NCI-H1092 (cell line): Measurements from ENCODE around the gene MORC2.

Experiments used
- DNase-seq: peaks from one replicate; lab custom pipeline; 2025; lab: John Stamatoyannopoulos, UW

The MORC2 gene

DNA sequence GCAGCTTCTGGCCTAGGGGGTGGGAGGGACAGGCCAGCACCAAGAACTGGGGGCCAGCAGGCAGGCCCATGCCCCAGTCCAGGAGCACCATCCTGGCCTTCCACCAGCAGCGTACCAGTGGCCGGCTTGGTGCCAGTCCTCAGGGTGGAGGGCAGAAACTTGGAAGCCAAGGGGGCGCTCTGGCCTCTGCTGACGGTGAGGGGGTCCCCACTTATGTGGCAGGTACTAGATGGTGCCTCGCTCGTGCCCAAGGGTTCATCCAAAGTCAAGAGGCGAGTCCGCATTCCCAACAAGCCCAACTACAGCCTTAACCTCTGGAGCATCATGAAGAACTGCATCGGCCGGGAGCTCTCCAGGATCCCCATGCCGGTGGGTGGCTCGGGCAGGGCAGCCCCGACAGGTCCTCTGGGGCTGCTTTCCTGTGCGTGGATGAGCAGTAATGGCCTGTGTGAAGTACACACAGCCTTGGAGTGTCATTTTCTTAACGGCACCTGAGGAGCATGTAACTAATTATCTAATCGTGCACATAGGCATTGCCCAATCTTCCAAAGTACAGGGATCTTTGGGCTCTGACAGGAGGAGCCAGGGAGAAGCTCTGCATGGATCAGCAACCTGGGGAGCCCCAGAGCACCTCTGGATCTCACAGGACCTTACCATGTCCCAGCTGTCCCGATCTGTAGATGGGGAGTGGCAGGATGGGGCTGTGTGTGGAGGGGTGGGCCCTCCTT lies 79.1 kb downstream of the MORC2 start:
- DNase-seq, result no peak

DNA sequence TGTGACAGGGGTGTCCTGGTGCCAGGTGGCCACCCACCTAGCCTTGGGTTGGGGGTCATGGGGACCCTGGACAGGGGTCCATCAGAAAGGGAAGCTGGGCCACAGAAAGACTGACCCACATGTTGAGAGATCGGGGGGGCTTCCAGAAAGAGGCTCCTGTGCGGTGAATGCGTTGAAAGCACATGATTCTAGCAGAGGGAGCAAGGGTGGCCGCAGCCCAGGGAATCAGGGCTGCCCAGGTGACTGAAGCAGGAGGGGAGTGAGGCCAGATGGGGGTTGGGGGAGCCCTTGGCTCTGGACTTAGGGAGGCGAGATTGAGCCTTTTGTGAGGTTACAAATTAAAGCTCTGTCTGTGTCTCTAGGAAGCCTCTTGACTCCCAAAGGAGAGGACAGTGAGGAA lies 80.7 kb downstream of the MORC2 start:
- DNase-seq, result no peak

DNA sequence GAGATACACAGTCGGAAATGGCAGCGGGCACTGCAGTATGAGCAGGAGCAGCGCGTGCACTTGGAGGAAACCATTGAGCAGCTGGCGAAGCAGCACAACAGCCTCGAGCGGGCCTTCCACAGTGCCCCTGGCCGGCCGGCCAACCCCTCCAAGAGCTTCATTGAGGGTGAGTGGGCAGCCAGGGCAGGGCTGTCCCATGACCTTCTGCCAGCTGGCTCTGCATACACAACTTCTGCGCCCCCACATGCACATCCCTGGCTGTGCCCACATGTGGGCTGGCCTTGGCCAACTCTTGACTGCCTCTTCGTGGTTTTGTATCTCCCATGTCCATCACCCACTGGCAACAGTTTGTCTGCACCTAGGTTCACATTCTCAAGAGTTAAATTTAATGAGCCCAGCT lies 81.1 kb downstream of the MORC2 start:
- no peak for DNase-seq

DNA sequence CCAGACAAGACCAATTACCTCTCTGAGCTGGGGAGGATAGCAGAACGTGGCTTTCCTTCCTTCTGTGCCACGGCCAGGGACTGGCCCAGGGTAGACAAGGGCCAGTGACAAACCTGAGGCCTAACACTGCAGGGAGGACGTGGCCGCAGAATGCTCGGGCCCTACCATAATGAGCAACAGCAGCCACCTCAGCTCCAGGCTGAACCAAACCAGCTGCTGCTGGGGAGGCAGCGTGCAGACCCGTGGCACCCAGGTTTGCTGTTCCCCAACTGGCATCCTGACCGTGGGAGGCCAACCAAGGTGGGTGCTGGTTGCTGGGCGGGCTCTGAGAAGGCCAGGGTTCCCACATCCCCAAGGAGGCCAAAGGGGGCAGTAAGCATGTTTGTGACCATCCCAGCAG lies 83.0 kb downstream of the MORC2 start:
- DNase-seq, result no peak

DNA sequence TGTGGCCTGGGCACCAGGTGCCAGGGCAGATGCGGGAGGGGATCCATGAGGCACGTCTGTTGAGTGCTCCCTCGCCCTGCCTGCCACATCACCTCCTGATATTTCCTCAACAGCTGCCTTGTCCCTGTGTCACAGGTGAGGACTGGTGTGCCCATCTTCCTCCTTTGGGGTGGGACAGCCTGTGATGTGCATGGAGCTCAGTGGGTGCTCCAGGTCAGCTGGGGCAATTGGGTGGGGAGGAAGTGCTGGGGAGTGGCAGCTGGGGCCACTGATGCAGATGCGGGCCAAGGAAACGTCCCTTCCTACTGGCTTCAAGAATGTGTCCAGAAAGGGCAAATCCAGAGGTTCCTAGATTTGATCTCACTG lies 83.6 kb downstream of the MORC2 start:
- DNase-seq, result no peak

DNA sequence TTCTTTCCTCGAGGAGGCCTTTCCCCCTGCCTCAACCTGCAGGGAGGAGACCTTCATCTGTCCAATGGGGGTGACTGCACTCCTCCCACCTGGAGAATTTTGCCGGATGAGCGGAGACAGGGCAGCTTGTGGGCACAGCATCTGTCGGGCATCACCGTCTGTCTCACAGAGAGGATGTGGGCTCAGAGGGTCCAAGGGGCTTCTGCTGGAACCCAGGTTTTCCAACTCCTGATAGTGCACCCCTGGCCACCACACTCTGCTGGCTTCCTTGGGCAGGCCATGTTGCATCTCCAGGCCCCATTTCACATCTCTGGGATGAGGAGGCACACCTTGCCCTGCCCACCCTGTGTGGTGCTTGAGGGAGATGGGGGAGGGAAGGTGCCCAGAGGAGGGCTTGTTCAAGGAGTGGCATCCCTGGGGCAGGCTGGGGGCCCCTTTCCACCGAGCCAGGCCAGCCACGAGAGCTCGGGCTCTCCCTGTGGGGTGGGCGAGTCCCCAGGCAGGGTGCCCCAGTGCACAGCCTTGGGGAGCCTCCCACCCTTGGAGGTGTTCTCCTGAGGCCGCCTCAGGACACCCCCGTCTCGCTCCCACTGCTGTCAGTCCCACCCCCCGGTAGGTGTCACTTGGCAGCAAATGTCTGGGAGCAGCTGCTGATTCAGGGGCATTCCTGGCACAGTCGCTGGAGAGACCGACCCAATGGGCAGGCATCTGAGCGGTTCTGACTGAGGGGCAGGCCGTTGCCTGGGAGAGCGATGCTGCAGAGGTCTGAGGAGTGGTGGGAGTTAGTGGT lies 84.2 kb downstream of the MORC2 start:
- DNase-seq, result no peak

DNA sequence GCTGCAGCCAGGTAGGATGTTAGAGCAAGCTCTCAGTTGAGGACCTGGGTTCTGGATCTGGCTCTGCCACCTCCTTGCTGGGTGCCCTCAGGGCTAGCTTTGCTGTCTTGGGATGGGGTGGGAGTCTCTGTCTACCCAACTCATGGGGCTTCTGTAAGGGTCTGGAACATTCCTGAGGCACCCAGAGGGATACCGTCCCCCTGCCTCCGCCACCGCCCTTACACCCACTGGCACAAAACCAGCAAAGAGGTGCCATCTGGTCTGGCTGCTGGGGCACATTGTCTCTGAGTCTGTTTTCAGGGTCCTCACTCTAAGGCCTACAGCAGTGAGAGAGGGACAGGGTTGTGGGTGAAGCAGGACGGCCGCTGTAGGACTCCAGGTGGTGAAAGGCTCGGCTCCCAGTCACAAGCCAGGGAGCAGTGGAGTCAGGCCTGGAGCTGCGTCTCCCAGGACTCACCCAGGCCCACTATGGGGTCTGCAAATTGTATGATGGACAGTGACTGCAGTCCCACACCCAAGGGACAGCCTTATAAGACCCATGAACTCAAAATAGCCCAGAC lies 84.9 kb downstream of the MORC2 start:
- DNase-seq, result no peak

DNA sequence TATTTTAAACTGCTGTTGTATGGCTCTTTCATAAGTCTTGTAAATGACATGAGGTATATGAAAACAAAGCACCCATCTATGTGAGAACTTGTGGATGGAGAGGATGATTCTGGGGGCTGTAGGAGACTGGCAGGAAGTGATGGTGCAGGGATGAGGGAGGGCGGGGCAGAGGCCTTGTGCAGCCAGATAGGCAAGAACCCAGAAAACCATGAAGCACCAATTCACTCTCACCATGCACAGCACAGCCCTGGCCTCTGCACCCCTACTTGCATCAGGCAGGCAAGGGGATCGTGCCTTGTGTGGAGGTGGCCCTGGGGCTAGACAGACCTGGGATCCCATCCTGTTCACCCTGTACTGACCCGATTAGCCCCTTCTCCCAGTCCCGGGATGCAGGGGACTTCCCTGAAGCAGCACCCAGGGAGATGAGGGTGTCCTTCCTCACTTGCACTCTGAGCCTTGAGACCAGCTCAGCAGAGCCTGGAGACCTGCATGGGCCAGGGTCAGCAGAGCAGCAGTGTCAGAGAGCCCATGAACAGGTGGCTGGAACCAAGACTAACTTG lies 85.5 kb downstream of the MORC2 start:
- no peak for DNase-seq

DNA sequence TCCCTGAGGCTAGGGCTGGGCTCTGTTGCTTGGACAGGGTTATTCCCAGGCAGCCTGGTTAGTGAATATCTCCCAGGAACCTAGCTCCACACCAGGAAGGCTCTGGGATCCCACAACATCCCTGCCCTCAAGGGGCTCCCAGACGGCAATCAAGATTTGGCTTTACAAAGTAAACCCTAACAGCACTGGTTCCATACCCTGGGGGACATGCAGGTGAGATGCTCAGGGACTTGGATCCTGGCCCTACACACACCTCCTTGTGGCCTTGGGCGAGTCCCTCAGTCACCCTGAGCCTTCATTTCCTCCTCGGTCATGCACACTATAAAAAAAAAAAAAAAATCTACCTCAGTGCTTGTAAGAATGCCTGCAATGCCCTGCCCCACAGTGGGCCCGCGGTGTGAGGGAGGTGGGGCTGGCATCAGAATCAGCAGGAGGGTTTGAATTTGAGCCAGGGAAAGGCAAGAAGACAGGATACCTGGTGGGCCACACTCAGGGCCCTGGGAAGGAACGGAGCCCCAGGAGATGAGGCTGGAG lies 86.3 kb downstream of the MORC2 start:
- DNase-seq, result no peak

DNA sequence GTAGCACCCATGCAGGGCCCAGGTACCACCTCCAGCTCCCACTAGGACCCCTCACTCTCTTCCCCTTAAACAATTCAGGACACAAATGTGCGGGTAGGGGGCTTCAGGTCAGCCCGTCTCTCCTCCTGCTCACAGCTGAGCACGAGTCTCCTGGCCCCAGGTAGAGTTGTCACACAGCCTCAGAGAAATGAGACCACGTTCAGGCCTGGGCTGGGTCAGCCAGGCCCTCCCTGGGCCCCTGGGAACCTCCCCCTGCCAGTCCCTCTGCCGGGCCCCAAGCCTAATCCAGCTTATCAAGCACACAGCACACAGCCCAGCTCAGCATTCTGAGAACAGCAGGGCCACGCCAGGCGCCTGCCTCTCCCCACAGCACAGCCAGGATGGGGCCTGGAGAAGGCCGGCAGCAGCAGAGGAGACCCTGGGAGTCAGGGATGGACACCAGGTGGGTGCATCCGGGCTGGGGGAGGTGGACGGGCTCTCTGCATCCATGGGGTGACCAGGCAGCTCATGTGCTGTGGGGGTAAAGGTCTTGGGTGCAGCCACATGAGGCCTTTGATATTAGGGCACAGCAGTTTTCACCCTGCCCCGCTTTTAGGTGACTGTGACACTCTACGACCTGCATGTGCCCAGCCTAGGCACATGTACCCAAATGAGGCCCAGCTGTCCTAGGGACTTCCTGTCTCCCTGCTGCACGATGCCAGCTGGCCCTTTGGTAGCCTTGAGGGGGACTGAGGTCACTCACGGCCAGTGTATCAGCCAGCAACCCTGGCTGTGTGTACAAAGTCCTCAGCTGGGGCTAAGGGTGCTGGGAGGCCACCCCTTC lies 87.0 kb downstream of the MORC2 start:
- DNase-seq, result no peak

DNA sequence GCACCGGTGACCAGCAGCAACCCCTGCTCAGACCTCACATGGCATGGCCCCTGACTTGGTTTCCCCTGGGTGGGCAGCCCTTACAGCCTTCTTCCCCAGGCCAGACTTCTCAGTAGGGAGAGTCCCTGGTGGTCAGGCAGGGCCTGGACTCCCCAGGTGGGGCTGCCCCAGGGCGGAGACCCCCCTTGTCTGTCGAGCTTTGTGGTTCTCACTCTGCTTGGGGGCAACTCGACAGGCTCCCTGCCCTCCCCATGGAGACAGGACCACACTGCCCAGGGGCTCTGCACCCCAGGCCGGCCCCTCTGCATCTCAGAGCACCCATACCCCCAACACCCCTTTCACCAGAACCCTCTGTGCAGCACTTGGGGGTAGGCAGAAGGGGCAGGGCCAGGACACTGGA lies 87.7 kb downstream of the MORC2 start:
- no peak for DNase-seq

DNA sequence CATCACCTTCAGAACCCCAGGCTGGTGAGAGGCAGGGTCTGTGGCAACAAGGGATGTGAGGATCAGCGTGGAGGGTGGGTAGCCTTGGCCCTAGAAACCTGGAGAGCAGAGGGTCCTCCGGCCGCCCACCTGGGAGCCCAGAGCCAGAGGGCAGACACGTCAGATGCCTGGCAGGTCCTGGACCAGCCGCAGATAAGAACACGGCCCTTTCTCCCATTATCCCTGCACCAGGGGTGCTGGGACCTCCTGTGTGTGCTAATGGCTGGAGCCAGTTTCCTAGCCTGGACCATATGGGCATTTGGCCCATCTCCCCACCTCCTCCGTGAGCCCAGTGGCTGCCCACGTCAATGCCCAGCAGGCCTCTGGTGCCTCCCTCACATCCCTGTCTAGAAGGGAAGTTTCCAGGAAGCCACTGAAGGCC lies 88.4 kb downstream of the MORC2 start:
- DNase-seq, result no peak

DNA sequence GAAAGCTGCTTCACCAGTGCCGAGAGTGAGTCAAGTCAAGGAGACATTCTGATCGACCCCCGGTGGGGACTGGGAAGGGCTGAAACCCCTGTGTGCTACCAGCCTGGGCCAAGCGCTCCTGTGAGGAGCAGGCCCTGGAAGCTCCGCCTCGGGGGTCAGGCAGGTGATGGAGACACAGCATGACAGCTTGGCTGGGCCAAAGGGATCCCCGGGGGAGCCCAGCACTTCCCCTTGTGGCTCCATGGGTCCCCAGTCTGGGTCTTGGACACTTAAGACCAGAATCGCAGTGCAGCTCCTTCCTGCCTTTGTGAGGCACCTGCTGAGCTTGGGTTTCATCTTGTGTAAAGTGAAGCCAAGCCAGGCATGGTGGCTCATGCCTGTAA lies 89.2 kb downstream of the MORC2 start:
- no peak for DNase-seq

DNA sequence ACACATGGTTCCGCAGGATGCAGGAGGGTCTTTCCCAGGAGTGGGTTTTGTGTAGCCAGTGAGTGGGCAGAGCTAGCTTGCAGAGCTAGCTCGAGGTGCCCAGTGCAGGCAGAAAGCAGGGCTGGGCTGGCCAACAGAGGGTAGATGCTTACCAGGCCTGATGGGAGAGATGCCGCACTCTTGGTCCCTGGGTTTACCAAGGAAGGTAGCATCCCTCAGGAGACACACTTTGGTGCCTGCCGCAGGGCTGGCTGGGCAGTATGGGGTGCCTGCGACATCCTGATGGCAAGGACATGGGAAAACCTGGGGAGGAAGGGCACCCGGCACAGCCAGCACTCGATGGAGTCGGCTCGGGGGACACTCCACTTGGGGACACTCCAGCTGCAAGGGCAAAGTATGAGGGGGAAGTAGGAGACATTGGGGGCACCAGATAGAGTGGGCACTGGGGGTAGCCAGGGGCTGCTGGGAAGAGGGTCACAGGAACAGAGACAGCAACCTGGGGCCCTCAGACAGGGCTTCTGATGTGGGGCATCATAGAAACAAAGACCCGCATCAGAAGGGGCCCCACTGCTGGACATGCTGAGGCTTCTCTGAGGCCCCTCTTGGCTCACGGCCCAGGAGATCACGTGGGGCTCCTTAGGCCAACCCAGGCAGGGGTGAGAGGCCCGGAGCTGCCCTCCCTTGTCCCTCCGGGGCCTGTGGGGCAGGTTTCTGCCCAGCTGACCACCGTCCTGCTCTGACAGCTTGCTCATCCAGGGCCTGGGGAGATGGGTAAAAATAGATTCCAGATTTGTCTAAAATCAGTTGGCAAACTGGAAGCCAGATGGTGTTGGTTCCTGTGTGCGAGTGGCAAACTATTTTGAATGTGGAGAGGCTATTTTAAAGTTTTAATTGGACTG lies 89.8 kb downstream of the MORC2 start:
- no peak for DNase-seq

DNA sequence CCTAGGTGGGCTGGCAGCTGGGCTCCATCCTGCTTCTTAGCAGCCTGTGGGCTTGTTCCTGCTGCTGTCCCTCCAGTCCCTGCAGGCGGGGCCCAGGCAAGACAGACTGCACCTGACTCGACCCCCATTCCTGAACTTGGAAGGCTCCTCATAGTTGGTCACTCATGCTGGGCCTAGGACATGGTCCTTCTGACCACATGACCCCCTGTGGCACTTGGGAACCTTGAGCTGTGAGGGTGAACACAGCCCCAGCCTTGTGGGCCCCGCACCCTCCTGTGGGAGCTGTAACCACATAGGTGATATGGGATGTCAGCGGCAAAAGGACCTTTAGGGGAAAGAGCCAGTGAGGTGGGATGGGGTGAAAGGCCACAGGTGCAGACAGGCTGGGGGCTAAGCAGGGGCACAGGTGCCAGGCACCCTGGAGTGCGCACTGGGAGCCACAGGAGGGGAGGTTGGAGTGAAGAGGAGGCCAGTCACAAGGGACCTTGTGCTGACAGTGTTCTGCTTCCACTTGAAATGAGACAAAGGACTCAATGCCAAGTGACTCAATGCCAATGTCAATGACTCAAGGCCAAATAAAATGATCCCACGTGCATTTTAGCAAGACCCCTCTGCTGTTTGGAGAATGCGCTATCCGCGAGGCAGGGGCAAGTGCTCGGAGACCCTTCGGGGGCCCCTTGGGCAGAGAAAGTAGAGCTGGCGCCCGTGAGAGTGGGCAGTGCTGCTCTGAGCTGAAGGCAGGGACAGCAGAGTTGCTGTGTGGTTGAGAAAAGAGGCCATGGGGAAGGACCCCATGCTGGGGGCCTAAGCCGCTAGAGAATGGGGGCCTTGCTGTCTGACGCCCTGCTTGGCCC lies 90.7 kb downstream of the MORC2 start:
- DNase-seq, result peak; percentile 45

DNA sequence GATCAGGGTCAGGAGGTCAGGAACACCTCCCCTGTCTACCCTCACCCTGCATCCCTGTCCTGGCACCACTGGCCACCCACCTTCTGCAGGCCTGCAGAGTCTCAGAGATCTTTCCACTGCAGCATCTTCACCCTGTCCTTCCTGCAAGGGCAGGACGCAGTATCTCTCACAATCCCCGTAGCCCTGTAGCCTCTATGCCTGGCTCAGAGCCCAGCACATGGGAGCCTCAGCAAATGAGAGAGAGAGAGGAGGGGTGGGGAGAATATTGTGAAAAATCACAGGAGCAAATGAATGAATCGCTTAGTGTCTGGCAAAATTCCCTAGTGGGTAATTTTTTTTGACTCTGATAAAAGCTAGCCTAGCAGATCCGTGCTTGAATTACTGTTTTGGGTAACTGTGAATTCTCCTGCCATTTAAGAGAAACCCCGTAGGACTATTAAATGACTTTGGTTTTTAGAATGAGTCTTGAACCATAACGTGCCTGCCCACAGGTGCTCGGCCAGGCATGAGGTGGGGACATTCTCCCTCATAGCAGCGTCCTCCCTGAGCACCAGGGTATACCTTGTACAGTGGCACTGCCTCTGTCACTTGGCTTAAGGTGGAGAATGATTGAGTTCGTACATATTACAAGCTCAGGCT lies 91.5 kb downstream of the MORC2 start:
- peak; percentile 71 for DNase-seq

DNA sequence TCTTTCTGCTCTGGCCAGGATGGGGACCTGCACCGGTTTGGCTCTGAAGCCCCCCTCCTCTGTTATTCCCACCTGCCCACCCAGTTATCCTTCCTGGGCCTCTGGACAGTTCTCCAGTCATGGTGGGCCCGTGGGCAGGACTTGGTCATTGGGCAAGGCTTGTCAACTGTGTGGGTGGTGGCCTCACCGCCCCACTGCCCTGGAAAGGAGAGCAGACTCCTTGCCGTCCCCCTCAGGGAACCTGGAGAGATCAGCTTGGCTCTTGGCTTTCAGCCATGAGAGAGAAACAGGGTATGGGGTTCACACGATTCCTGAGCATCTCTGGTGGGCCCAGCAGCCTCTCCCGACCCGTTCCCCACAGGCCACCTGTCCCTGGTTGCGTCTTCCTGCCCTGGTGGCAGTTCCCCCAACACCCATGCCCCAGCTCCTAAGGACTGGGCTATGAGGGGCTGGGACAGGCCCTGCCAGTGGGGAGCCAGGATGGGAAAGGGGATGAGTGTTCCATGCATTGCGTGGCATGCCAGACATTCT lies 92.3 kb downstream of the MORC2 start:
- no peak for DNase-seq

DNA sequence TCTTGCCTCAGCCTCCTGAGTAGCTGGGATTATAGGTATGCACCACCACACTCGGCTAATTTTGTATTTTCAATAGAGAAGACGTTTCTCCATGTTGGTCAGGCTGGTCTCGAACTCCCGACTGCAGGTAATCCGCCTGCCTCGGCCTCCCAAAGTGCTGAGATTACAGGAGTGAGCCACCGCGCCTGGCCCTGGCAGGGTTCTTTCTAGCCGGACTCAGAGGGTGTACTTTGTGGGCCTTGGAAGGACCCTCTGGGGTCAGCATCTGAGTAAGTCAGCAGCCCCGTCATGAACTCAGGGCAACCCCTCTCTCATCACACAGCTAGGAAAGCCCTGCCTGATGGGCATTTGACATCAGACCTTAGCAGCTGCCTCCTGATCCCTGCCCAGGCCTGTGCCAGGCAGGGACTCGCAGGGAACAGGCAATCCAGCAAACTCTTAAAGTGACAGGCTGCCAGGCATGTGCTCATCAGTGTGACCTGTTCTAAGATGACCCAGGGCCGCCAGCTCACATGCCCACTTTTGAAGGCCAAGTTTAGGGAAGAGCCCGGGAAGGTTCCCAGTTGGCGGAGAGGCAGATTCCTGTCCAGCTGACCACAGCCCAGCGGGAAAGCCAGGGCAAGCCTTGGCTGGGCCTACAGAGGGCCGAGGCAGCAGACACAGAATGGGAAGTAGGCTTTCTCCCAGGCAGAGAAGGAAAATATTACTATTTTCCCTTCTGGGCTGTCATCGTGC lies 92.9 kb downstream of the MORC2 start:
- no peak for DNase-seq
